GM18507 (cell line): ENCODE measurements around the gene TJP3.

ENCODE experiments used
- DNase-seq: peaks from one replicate; pipeline ENCODE4 v3.0.0; 2011; ENCODE audit warnings: low read depth; ENCODE audit not compliant: insufficient read length; ENCODE audit errors: extremely low spot score
- FAIRE-seq: peaks from 2 replicates; lab custom pipeline; 2011; peaks lifted over from hg19 to GRCh38; lab: Jason Lieb, UNC

Gene TJP3

GRCh38 chr19:3792114-3792513 is 83.9 kb downstream of the TJP3 start:
- FAIRE-seq (no peak), DNase-seq (no peak)

- FAIRE-seq (no peak), DNase-seq (no peak)
Measured at GRCh38 chr19:3793799-3794198, 85.6 kb downstream of the TJP3 start.

GRCh38 chr19:3796358-3796757 is 88.2 kb downstream of the TJP3 start:
- DNase-seq: no peak
- no peak for FAIRE-seq

GRCh38 chr19:3798137-3798536 is 90.0 kb downstream of the TJP3 start:
- FAIRE-seq (no peak), DNase-seq (no peak)
